Right ventricle myocardium superior (tissue), 1 donor: Measurements from ENCODE around the gene DIP2C. TPM values are rescaled to one million over a fixed set of nuclear protein-coding genes. Genes with fewer than 3 reads are reported as not detected.
A peak's percentile ranks its signal among the peaks of the same experiment; 100 is the strongest.
"Not testable (repeated sequence)": the region's sequence is repeated elsewhere in the genome, so short reads cannot be mapped to it uniquely, and the experiment has no call there.

Experiments used
- ATAC-seq: fragments of 200-7000 bp; cut with Tn5 transposase; one replicate; pipeline ENCODE4 v1.9.1; 2020; ENCODE audit warnings: mild to moderate bottlenecking; ENCODE audit not compliant: poor library complexity
- DNase-seq: peaks from one replicate; pipeline ENCODE4 v3.0.0-alpha.2; 2020
- intact Hi-C: fragments of 100-400 bp; cut with DNase I; formaldehyde crosslinking; loops from one replicate; pipeline ENCODE4 v1.11.2; 2022
- total RNA-seq: library from RNA; stranded (reverse); fragmentation: NEBNext Ultra II Directional; extraction: Animal tissue kit (Norgen Biotek cat#: 25700); gene quantifications from one replicate; pipeline ENCODE4 v1.2.1, GENCODE V29; 2021
- donor health status: DM: no; HTN: yes; CAD: no; lungs with severe emphysema.

The DIP2C gene
- total RNA-seq, 1 donor from 2014 or later: 29.1 TPM

DNA sequence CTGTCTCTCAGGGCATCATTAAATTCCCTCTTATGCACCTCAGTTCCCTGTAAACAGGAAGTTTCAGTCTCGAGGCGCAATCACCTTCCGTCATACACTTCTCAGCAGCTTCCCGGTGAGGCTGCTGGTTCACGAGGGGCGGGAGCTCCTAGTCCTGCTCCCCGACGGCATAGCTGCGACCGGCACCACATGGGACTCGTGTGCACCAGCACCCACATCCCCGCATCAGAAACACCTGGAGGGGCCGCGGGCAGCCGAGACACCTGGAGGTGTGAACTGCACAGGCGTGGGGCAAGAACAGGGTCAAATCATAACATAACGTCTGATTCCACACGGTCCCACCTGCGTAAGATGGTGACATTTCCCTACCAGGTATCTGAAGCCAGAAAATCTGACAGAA, 52.7 kb downstream of the DIP2C start:
- intact Hi-C loops: no loop called here
- no peak for ATAC-seq
- no peak for DNase-seq

DNA sequence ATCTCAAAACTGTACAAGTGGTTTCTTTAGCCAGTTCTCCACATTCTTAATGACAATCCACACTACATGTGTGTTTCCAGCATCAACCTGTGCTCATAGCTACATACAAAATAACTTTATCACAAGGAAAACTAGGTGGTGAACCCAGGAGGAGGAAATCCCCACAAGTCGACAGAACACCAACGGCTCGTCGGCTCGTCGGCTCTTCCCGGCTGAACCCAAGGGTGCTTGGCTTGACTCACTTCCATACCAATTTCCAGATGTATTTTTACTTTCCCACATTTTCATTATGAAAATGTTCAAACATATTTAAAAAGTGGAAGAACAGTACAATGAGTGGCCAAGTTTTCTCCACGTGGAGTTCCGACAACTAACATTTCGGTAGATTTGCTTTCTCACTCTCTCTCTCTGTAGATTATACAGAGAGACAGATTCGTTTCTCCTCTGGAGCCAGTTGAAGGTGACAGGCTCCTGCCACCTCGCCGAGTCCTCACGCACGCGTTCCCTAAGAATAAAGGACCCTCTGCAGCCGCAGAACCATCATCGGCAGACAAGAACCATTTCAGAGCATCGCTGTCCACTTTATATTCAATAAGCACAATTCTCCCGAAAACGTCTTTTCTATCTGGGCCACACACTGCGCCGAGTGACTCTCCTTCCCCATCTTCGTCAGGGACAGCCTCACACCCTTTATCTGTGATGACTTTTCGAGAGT, 53.3 kb downstream of the DIP2C start:
- DNase-seq (no peak), ATAC-seq (no peak)
- intact Hi-C loops: no loop called here

DNA sequence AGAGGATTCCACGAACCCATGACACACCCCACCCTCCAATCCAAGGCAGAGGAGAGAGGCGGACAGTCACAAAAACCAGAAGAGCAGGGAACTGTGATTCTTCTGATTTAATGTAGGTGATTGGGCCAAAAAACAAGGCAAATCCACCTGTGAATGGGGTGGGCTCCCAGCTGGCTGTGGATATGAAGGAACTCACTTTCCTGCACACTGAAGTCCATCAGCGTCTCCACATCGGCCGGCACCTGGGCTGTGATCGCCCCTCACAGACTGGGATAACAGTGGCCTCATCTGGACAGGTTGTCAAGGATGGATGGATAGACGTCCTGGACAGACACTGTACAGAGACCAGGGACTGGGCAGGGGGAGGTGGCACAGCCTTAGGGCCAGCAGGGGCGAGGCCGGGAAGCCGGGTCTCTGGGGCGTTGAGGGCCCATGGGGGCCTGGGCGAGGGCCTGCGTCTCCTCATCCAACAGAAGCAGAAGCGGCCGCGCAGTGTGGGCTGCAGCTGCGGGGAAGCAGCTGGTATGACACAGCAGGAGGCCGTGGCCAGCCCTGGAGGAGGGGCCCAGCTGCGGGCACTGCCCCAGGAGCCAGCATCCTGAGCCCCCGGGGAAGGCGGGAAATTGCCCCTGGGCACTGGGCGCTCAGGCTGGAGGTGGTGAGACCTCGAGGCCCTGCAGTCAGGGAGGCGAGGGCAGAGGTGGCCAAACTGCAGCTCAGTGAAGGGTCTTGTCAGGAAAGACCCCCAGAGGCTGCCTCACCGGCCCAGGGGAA, 54.2 kb downstream of the DIP2C start:
- no peak for DNase-seq
- intact Hi-C loops: no loop called here
- no peak for ATAC-seq

DNA sequence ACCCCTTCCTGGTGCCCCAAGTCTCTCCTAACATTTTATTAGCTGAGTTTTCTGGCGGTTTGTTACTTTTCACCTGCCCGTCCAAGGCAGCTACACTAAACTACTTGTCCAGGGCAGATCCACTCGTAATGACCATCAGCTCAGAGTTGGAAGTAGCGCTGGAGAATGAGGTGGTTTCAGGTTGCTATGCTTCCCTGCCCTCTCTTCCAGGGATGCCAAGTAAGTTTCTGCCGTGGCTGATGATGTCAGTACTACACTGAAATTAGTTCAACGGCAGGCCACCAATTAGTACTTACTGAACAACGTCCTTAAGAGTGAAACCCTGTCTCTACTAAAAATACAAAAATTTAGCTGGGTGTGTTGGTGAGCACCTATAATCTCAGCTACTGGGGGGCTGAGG, 55.2 kb downstream of the DIP2C start:
- ATAC-seq: peak; percentile 19
- no peak for DNase-seq
- intact Hi-C loops: no loop called here

DNA sequence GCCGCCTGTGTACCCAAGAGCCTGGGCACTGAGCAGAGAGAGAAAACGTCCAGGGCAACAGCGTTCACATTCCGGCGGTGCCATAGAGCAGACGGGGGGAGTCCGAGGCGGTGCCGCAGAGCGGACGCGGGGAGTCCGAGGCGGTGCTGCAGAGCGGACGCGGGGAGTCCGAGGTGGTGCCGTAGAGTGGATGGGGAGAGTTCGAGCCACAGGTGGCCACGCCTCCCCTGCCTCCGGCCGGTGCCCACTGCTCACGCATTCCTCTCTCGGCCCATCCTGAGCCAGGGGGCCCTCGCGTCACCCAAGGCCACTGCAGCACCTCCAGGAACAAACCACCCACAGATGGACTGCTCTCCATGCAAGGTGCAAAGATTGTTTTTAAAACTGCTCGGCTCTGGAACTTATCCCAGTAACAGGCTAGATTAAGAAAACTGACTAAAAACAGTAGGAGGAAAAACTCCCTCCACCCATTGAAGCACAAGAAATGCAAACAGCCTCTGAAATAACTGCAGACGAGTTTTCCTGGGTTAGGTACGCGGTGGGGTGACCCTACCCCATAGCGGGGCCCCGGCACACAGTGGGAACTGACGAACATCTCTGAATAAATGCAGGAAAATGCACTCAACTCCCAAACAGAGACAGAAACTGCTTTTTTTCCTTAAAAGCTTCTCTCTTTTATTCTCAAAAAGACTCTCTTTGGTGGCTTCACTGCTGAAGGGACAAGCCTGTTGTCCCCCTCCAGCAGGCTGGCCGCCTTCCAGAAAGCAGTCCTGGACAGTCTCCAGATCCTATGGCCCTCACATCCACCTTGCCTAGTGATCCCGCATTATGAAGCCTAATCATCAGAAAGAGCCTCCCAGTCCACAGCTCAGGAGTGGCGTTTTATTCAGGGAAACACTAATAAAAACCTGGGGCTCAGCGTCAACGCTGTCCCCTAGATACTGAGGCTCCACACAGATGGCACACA, 55.9 kb downstream of the DIP2C start:
- ATAC-seq: peak; percentile 36
- no peak for DNase-seq
- intact Hi-C loops: no loop called here

DNA sequence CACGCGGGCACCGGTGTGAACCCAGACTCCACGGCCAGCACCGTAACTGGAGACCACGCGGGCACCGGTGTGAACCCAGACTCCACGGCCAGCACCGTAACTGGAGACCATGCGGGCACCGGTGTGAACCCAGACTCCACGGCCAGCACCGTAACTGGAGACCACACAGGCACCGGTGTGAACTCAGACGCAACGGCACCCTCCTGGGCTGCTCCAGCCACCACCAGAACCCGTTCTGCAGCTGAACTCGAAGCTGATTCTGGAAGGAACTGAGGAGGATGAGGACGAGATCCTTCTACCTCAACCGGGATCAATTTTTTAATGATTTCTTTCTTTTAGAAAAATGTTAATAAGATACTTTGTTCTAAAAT, 56.7 kb downstream of the DIP2C start:
- DNase-seq, intact Hi-C loops, ATAC-seq: not testable (repeated sequence)

DNA sequence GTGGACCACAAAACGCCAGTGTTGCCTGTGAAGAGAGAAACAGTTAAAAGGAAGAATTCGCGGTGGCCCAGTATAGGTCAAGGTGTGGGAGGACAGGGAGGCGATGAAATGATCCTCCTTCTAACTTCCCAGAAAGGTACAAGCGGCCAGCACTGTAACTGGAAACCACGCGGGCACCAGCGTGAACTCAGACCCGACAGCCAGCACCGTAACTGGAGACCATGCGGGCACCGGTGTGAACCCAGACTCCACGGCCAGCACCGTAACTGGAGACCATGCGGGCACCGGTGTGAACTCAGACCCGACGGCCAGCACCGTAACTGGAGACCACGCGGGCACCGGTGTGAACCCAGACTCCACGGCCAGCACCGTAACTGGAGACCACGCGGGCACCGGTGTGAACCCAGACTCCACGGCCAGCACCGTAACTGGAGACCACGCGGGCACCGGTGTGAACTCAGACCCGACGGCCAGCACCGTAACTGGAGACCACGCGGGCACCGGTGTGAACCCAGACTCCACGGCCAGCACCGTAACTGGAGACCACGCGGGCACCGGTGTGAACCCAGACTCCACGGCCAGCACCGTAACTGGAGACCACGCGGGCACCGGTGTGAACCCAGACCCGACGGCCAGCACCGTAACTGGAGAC, 57.2 kb downstream of the DIP2C start:
- intact Hi-C loops, ATAC-seq, DNase-seq: not testable (repeated sequence)

DNA sequence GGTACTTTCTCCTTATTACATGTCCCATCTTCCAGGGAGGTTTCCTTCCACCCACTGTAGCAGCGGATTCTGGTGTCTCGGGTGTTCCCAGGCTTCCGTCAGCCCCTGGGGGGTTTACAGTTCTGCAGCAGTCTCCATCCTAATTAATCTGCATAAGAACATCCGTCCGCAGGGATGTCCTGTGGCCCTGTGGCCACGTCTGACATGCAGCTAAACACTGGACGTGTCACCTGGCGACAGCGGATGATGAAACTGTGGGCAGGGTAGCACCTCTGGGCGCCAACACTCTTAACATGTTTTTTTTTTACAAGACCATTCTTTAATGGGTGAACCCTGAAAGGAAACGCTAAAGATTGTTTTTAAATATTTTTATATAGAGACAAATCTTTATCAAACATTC, 58.2 kb downstream of the DIP2C start:
- no peak for ATAC-seq
- intact Hi-C loops: no loop called here
- DNase-seq: no peak

DNA sequence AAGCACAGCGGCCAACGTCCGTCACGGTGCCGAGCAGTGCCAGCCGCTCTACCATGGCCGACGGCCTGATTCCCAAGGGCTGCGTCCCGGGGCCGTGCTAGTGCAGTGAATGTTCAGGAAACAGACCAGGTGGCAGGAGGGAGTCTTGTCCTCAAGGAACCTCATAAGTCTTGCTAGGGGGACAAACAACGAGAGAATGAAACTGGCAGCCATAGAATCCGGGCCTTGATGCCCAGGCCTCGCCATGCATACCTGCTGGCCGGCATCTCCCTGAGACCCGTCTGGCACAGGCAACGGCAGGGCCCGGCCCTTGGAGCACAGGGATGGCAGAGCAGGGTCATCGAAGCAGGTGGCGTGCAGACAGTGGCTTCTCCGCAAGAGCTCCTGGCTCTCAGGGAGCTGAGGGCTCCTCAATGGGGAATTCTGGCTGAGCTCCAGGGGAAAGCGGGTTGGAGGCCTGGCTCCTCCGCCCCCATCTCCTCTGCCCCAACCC, 58.8 kb downstream of the DIP2C start:
- no peak for ATAC-seq
- intact Hi-C loops: no loop called here
- no peak for DNase-seq

DNA sequence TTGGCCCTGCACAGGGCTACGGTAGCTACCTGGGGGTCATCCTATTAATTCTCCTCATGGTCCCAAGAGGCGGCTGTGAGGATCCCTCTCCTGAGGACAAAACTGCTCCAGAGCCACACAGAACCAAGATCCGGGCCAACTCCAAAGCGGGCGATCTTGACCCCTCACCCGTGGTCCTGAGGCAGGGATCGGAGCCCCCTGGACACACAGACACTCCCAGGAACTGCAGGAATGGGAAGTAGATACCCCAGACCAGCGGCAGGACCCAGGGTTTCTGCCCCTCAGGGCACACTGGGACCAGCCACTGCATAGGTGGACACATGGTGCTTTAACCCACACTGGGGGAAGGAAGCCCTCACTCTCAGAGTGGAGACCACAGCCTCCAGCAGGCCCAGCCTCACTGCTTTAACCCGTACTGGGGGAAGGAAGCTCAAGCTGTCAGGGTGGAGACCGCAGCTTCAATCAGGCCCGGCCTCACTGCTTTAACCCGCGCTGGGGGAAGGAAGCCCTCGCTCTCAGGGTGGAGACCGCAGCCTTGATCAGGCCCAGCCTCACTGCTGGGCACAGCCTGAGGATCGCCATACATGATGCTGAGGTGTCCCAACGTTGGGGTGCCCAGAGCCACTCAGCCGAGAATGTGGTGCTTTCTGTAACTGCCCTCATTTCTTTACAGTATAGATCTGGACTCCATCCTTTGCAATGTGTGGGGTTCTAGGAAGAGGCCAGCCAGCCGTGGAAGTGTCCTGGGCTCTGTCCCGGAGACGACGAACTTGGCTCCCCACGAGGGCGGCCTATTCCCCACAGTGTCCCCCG, 60.1 kb downstream of the DIP2C start:
- intact Hi-C loops: no loop called here
- no peak for ATAC-seq
- no peak for DNase-seq

DNA sequence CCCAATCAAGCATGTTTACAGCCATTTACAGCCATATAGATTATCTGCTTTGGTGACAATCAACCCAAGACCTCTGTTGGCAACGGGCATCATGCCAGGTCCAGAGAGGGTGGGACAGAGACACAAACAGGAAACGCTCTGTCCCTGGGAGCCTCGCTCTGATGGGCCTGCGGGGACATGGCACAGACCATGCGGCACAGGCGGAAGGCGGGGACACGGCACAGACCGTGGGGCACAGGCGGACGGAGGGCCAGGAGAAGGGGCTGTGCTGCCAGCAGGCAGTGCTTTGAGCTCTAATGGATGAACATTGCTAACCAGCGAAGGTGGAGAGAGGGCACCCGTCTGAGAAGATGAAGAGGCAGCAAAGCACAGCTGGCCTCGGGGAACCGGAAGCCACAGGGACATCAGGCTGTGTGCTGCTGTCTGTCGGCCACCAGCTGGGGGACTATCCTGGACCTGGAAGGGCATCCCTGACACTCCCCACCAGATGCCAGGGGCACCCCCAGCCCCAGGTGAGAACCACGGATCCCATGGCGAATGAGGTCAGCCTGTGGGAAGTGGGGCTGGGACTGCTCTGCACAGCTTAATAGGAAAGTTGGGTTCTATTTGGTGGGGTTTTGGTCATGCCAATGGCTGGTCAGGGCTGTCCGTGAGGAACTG, 61.0 kb downstream of the DIP2C start:
- intact Hi-C loops: no loop called here
- ATAC-seq (no peak), DNase-seq (no peak)

DNA sequence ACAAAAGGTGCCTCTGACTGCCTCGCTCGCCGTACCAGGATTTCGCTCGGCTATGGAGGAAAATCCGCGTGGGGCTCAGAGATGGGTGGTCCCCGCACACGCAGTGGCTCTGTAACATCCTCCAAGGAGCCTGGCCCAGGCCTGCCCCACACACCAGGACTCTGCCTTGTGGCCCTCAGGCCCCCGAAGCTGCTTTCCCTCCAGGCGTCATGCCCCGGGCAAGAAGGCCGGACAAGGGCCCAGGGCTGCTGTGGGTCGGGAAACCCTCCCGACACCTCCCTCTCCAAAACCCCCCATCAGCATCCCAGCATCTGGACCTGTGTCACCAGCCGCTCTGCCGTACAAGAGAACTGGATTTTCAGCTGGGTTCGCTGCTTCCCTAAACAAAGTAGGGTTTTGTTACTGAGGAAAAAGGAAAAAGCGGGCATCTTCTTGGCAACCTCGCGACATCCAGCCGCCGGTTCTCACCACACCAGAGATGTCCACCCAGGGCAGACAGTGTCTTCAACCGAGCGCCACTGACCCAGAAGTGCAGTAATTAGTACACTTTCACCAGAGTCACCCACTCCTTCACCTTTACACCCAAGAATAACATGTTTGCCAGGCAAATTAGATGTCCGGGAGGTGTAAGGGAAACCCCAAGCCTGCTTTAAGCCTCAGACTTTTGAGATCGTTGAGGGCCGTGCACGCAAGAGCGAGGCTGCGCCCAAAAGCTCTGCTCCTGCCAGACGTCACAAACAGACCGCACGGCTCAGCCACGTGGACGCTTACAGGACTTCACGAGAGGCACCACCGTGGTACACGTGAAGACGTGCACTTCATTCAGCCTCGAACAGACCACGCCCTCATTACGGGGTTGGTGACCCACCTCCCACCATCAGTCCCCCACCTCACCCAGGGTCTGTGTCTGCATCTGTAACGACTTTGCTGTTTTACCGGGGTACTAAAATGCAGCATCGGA, 62.2 kb downstream of the DIP2C start:
- no peak for ATAC-seq
- intact Hi-C loops: no loop called here
- no peak for DNase-seq

DNA sequence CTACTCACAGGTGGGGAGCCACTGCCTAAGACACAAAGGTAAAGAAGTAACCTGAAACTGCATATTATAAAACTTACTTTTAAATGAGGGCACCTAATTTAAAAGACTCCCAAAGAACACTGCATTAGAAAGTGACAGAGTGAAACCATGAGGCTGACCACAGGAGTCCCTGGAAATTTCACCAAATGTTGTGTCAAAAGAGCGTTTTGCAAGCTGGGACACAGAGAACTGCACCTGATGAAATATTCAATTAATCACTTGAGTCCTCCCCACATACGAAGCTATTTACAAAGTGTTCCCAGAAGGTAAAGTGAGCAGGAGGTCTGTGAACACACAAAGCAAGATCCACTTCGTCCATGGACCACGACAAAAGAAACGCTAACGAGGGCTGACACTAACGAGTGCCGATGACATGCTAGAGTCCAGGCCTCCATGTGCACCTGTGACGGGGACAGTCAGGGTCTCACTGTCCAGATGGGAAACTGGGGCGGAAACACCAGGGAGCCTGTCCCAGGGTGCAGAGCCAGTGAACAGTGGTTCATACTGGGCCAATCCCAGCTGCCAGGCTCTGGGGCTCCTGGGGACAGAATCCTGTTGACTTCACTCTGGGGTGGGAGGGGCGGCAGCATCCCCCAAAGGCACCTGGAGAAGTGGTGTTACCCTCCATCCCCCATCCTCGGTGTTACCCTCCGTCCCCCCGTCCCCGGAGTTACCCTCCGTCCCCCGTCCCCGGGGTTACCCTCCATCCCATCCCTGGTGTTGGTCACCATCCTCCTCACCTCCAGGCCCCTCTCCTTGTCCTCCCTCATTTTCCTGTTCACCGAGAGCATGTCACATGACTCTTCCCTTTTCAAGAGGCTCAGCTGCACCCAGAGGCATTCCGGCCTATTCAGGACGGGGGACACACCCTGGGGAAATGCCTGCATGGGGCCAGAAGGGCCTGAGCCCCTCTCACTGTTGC, 63.4 kb downstream of the DIP2C start:
- no peak for DNase-seq
- no peak for ATAC-seq
- intact Hi-C loops: no loop called here

DNA sequence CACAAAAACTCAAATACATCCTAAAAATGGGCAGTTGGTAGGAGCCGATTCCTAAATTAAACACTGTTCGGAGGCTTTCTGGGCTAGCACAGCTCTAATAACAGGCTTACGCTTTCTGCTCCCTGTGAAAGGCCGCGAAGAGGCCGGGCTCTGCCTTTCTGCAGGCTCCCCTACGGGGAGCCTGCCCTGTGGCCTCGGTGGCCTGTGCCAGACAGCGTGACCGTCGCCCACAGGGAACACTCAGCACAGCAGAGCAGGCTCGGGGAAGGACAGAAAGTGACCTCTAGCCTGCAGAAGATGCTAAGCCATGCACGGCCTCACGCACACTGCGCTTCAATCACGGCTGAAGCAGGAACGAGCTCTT, 64.2 kb downstream of the DIP2C start:
- intact Hi-C loops: no loop called here

DNA sequence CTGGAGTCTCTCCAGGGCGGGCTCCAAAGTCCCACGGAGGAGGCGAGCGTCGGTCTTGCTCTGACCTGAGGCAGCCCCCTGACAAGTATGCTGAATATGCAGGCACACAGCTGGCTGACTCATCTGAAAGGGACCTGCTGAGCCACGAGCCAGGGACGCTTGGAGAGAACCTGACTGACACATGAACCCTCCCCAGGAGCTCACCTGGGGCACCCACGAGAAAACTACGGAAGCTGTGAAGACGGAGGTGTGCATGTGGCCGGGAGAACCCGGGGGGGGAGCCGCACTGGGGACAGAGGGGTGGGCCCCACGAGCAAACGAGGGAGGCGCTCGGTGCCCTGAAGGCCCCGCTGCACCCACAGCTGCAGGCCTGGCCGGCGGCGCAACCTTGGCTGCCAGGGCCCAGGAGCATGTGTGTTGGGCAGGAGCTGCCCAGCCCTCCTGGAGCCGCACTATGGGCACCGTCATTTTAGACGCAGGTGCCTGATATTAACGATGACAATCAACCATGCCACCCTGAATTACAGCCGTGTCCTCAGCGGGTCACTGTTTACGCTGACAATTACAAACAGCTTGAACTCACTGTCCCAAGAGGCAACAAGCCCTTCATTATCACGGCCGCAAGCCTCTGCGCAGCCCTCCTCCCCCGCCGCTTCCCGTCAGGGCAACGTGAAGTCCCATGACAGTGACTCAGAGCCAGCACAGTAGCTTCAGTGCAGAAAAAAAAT, 64.7 kb downstream of the DIP2C start:
- DNase-seq (peak; percentile 81), ATAC-seq (peak; percentile 90)
- intact Hi-C loops: no loop called here

More for the DNA sequence above, 64.2 kb downstream of the DIP2C start:
- ATAC-seq (peak; percentile 87), DNase-seq (peak; percentile 81)
